ENCODE results near the gene EFCAB12.
"Not testable (repeated sequence)": the region's sequence is repeated elsewhere in the genome, so short reads cannot be mapped to it uniquely, and the experiment has no call there.

The EFCAB12 gene

GRCh38 chr3:129391583-129391982 is 36.9 kb downstream of the EFCAB12 start:
- DNase-seq: not testable (repeated sequence)

GRCh38 chr3:129389572-129389937 is 38.9 kb downstream of the EFCAB12 start:
- DNase-seq: no peak

- not testable (repeated sequence) for DNase-seq
Observed at GRCh38 chr3:129388791-129389571, 39.5 kb downstream of the EFCAB12 start.

- no peak for DNase-seq
Observed at GRCh38 chr3:129387487-129387886, 40.9 kb downstream of the EFCAB12 start.

GRCh38 chr3:129386984-129387383 is 41.5 kb downstream of the EFCAB12 start:
- DNase-seq: no peak

- not testable (repeated sequence) for DNase-seq
Observed at GRCh38 chr3:129385507-129385906, 42.9 kb downstream of the EFCAB12 start.

- DNase-seq: no peak
Observed at GRCh38 chr3:129384594-129385323, 43.7 kb downstream of the EFCAB12 start.

GRCh38 chr3:129384103-129384502 is 44.3 kb downstream of the EFCAB12 start:
- DNase-seq: not testable (repeated sequence)

- DNase-seq: peak; percentile 64
Observed at GRCh38 chr3:129383292-129383860, 45.1 kb downstream of the EFCAB12 start.

- no peak for DNase-seq
Observed at GRCh38 chr3:129382366-129382765, 46.1 kb downstream of the EFCAB12 start.

- no peak for DNase-seq
Observed at GRCh38 chr3:129379582-129380358, 48.7 kb downstream of the EFCAB12 start.

- no peak for DNase-seq
Observed at GRCh38 chr3:129378949-129379348, 49.5 kb downstream of the EFCAB12 start.

- no peak for DNase-seq
Observed at GRCh38 chr3:129377615-129378014, 50.8 kb downstream of the EFCAB12 start.

GRCh38 chr3:129375099-129375498 is 53.3 kb downstream of the EFCAB12 start:
- DNase-seq: no peak

- no peak for DNase-seq
Observed at GRCh38 chr3:129371041-129371826, 57.2 kb downstream of the EFCAB12 start.

GRCh38 chr3:129370248-129370964 is 58.0 kb downstream of the EFCAB12 start:
- DNase-seq: no peak

GRCh38 chr3:129369711-129370110 is 58.7 kb downstream of the EFCAB12 start:
- DNase-seq: no peak

- no peak for DNase-seq
Observed at GRCh38 chr3:129367821-129368220, 60.6 kb downstream of the EFCAB12 start.

GRCh38 chr3:129366312-129366831 is 62.1 kb downstream of the EFCAB12 start:
- no peak for DNase-seq

- no peak for DNase-seq
Observed at GRCh38 chr3:129365296-129366136, 62.9 kb downstream of the EFCAB12 start.

All from NCI-H1694 treated with DMSO at 0.1 percent for 48 hours (cell line).